Esophagus mucosa (tissue), 1 donor: Measurements from ENCODE around the gene ARL8A. TPM values are rescaled to one million over a fixed set of nuclear protein-coding genes. Genes with fewer than 3 reads are reported as not detected.
"Not testable (repeated sequence)": the region's sequence is repeated elsewhere in the genome, so short reads cannot be mapped to it uniquely, and the experiment has no call there.

Source experiments
- ATAC-seq: fragments of 200-7000 bp; cut with Tn5 transposase; one replicate; pipeline ENCODE4 v1.9.1; 2020
- total RNA-seq: library from RNA; stranded (reverse); gene quantifications from one replicate; pipeline ENCODE4 v1.2.4, GENCODE V29; 2023
- donor health status: DM: yes; HTN: yes; CAD: no.

Gene ARL8A
- total RNA-seq, 1 donor from 2014 or later: 38.3 TPM

DNA sequence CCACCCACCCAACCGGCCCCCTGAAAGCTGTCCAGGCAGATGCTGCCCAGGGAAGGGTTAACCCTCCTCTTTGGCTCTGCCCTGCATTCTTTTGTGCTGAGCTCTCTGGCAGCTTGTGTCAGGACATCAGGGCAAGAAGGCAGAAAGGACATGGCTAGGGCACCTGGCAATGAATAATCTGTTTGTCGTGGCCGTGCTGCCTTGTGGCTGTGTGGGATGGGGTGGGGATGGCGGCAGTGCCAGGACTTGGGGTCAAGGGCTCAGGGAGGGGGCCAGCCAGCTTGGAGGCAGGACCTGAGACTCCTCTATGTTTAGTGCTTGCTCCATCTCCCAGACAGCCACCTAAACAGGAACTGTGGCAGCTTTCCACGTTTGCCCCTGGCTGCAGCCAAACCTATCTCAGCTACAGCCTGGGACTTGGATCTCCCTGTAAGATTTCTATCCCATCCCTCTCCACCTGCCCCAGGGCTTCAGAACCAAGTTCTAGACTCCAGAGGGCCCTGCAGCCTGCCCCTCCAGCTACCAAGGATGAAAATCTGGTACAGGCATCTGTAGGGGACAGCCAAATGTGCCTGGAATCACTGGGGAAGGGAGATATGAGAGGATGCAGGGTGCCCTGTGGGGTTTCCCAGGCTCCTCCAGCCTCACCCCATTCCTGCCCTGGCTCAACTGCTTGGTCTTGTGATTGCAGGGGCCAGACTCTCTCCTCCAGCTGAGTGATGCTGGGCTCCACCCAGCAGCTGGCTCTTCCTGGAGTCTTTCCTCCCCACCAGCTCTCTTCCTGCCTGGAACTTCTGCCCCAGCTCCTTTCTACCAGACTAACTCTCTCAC lies 31.5 kb downstream of the ARL8A start:
- ATAC-seq: peak; percentile 51

DNA sequence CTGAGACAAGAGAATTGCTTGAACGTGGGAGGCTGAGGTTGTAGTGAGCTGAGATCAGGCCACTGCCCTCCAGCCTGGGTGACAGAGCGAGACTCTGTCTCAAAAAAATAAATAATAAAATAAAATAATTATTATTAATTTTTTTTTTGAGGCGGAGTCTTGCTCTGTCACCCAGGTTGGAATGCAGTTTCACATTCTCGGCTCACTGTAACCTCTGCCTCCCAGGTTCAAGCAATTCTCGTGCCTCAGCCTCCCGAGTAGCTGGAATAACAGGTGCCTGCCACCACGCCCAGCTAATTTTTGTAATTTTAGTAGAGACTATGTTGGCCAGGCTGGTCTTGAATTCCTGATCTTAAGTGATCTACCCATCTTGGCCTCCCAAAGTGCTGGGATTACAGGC lies 32.9 kb downstream of the ARL8A start:
- not testable (repeated sequence) for ATAC-seq

DNA sequence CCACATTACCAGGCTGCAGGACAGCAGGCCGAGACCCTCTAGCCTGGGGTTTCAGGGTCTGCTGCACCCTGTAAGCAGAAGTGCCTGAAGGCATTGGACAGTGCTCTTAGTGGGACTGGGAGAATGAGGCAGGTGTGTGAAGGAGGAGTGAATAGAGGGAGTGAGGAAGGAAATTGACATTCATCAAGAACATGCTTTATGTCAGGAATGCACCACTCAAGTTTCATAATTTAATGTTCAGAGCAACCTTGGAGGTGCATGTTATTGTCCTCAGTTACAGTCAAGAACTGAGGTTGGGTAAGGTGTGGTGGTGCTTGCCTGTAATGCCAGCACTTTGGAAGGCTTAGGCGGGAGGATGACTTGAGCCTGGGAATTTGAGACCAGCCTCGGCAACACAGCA lies 33.6 kb downstream of the ARL8A start:
- no peak for ATAC-seq

DNA sequence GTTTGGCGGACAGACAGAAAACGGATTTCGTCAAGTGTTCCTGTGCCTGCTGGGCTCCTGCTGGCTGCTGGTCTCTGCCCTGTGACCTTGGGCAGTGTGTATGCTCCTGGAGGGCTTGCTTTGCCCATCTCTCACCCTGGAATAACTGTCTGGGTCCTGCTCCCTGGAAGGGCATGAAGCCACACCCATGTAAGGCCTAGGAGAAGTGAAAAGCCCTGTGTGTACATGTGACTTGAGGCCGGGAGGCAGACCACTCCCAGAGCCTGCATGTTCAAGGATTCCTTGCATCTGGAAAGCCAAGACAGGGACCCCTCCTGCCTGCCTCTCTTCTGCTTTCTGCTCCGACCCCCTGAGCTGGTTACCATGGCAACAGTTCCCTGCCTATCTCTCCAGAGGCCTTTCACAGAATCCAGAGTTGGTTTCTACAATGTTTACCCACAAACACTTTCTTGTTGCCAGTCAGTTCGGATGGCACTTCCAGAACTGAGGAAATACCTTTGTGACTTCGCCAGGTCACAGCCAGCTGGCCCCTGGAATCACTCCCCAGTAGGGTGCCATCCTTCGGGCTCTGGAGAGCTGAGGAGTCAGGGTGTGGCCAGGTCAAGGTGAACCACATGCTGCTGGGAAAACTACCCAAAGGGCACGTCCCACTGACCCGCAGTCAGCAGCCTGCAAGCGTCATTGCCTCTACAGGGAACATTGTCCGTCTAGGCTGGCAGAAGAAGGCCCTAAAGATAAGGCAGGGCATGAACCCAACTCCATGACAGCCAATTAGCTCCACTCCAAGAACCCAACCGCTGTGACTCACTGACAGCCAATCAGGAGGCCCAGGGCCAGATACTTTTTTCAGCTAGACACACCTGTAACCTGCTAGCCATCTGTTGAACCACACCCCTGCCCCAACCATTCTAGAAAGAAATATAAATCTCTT lies 36.5 kb downstream of the ARL8A start:
- ATAC-seq: peak; percentile 76

DNA sequence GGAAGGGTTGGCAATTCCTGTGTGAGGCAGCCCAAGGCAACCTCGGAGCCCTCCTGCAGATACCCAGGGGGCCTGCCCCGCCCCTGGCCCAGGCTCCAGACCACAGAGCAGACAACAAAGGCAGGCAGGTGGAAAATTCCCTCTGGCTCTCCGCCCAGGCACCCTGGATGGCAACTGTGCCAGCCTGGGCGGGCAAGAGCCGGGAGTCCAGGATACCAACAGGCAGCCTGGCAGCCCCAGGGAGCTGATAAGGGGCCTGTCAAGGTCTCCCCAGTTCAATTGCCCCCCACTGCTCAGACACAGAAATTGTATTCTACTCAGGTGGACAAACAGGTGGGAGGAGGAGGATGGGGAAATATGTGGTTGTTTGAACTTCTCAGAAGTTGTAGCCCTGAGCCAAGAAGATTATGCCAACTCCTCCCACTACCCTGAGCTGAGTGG lies 37.2 kb downstream of the ARL8A start:
- ATAC-seq: no peak

DNA sequence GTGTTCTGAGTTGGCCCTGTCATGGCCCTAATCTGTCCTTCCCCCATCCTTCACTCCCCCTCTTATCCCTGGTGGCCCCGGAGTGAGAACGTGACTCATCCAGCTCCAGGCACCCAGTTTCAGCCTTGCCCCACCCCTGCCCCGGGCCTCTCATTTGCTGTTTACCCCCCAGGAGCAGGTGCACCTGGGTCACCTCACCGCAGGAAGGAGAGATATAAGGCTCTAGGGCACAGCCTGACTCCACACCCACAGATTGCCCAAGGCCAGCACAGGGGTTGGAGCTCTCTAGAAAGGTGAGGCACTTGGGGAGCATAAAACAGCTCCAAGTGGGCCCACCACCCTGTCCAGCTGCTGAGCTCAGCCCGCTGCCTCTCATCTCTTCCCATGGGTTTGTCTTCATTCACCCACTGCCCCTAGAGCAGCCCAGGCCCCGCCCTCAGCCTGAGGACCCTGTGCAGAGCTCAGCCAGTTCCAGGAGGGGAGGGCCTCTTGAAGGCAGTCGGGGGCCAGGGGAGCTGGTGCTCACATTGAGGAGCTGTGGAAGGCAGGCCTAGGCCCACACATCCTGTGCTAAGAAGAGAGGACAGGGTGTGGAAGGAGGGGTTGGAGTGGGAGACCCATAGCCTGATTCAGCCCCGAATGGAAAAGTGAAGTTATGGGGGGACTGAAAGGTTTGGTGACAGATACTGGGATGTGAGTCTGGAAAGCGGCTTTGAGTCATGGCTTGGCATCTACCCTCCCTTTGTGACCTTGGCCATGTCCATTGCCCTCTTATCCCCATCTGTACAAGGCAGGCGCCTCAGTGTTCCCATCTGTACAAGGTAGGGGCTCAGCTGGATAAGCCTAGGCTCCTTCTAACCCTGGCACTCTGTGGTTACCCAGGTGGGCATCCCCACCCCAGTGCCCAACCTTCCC lies 37.9 kb downstream of the ARL8A start:
- peak; percentile 44 for ATAC-seq

DNA sequence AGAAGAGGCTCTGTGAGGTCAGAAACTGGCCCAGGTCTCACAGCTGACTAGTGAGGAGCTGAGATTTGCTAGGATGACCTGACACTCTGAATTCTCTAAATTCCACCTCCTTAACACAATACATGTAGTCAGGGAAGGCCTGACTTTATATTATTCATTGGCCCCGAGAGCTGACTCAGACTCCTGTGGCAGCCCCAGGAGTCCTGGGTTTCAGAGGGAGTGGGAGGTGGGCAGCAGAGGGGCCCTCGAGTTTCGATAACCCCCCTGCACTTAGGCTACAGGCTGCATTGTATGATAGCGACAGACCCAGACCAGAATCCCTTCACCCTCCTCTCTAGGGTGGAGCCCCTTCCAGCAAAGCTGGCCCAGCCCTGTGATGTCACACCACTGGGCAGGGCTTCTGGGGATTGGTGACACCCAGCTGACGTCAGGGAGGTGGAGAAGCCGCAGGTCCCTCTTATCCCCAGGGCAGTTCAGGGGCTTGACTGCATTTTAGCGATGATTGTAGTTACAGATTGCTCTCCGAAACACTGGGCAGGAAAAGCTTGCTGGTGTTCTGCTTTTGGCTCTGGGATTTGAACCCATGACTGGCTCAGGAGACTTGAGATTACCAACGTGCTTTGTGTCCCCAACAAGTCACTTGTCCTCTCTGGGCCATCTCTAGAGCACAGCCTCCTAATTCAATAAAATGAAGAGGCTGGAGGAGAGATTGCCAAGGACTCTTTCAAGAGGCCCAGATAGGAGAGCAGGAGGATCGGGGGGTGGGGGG lies 38.8 kb downstream of the ARL8A start:
- ATAC-seq: peak; percentile 70

DNA sequence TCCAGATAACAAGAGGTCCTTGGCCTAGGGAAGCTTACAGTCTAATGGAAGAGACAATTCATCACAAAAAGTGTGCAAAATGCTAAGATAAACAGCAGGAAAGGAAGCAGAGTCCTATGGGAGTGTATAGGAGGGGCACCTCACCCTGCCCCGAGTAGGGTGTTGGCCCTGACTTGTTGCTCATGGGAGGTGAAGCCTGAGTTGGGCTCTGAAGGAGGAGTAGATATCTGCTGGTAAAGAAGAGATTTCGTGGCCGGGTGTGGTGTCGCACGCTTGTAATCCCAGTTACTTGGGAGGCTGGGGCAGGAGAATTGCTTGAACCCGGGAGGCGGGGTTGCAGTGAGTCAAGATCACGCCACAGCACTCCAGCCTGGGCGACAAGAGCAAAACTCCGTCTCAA lies 40.5 kb downstream of the ARL8A start:
- peak; percentile 37 for ATAC-seq

DNA sequence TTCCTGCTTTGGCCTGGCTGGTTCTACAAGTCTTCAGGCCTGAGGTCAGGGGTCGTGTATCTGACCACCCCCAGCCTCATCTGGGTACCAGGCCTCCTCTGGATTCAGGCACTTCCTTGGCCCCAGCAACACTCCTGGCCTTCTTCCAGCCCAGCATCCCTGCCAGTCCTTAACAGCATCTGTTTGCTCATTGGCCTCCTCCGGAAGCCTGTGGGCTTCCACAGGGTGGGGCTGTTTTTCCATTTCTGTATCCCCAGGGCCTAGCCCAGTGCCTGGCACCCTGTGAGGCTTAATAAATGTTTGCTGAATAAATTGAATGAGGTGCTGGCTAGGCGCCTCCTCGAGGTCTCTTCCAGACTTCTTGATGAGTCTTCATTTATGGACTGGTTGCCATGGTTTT lies 43.4 kb downstream of the ARL8A start:
- no peak for ATAC-seq

DNA sequence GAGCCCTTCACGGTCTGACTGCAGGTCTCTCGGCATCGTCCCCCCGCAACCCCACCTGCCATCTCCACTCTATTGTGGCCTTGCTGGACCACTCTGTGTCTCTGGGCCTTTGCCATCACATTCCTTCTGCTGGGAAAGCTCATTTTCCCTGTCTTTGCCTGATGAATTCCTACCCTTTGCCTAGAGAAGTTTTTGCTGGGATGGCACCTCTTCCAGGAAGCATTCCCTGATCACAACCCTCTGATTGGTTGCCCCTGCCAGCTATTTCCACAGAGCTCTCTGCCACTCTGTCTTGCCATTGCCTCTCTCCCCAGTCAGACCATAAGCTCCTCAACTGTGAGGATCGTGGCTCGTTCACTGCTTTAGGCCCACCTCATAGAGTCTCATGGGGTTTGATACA lies 50.7 kb downstream of the ARL8A start:
- ATAC-seq: peak; percentile 20

DNA sequence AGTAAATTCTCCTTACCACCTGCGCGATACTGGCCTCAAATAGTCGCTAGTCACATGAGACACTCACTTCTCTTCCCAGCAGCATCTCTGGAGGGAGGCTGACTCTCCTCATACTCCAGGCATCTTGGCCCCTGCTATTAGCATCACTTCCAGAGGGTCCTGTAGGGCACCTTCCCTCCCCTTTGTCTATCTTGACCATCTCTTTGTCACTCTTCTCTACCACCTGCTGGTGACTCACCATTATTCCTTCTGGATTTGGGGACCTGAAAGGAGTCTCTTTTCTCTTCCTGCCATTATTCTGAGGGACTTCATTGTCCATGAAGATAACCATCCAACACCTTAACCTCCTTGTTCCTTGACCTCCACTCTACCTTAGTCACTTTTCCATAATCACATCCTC lies 53.5 kb downstream of the ARL8A start:
- no peak for ATAC-seq

DNA sequence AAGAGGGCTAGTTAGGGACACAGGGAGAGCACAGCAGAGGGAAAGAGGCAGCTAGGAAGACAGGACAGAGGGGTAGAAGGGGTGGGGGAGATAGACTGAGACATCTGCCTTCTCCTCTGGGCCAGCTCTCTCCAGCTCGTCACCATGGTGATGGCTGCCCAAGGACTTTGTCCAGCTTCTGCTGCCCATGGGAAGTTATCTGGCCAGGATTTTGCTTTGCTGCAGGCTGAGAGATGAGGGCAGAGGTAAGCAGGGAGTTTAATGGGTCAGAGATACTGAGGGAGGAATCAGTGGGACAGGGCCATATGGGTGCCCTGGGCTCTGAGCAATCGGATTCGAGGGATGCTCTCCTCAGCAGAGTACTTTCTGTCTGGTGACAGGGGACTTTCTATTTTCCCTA lies 56.3 kb downstream of the ARL8A start:
- no peak for ATAC-seq

DNA sequence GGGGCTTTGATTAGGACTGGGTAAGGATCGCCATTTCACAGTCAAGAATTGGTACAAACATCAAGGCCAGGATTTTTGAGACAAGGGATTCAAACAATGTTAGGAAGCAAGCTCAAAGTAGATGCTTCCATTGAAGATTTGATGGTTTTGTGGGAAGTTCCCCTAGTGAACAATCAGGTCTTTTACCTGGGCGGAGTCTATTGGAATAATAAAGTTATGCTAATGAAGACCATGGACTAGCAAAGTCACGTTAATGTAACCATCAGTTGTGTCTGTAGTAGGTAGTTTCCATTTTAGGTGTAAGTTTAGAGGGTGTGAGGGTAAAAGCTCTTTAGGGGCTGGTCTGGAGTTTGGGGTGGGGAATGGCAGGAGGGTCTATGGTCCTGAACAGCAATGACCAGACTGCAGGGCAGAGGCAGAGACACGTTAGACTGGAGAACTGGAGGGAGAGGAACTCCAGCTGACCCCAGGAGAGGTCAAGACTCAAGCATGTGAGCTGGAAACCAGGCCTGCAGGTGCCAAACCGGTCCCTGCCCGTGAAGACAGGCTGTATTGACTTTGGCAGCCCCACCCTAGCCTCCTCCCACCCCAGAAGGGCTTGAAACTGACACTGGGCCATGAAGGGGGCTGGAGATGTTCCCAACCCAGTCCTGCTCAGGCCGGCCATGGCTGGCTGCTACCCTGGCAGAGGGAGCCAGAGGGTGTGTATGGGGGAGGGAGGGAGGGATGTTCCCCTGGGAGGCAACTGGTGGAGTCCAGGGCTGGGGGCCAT lies 57.8 kb downstream of the ARL8A start:
- peak; percentile 84 for ATAC-seq

DNA sequence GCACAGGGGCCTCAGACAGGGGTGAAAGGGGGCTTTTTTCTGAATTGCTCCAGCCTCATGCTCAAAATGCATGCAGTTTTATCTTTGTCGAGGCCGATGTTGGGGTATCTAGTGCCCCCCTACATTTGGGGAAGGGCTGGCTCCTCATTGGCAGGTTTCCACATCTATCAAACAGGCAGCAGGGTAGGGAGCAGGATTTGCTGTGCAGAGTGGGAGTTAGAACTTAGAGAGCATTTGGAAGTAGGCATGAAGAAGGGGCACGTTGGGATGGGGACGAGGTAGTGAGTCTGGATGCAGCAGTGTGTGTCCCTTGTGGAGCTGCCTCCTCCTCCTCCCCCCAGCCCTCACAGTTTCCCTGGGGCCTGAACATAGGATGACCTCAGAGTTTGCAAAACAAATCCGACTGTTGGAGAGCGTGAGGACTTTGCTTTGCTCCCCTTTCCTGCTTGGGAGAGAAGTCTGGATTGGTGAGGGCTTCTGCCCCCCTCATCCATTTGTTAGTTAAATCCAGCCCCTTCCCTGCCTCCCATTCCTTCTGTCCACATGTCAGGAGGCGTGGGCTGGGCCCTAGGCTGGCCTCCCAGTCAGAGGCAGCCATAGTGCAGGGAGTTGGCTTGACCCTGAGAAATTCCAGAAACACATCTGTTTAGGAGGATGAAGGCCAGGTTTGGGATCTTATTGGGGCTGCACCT lies 58.7 kb downstream of the ARL8A start:
- ATAC-seq: peak; percentile 26

DNA sequence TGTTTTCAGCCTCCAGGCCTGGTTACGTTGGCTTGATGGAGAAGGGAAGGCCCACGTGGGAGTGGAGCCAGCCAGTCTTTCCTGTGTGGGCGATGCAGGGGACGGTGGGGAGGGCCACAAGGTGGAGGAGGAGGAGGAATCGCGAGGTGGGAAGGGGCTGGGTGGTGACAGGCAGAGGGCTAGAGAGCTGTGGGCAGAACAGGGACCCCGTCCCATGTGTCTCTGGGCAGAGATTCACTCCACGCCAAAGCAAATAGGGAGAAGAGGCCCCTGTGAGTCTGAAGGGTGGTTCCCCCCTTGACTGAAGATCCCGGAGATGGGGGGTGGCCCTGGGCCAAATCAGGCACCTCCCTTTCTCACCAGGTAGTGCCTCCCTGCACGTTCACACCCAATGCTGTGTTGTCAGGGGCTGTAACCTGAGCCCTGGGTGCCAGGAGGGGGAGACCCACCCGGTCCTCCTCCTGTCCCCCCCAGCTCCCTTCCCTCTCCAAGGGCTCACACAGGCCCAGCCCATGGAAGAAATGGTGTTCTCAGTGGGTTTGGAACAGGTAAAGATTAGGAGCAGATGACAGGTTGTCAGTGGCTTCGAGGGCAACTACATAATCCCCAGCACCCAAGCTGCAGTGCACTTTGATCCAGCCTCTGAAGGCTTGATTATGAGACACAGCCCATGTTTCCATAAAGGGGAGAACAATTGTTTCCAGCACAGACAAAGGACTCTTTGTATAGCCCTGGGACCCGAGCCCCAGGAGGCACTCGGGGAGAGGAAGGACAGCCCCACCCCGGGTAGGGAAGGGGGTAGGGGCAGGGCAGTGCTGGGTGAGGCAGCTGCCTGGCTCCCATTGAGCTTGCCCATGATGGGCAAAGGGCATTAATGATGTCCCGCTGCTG lies 59.5 kb downstream of the ARL8A start:
- peak; percentile 54 for ATAC-seq
